Neural cell (in vitro differentiated cells): ENCODE measurements around the gene PCK1. TPM values are rescaled to one million over a fixed set of nuclear protein-coding genes. Genes with fewer than 3 reads are reported as not detected.

Source experiments
- H2AFZ ChIP-seq: fragments of 200-600, 300-800 bp; sonication (generic), shearing (Covaris generic); 2 replicates; pipeline ENCODE4 v1.6.0; 2014; ENCODE audit warnings: low read depth, mild to moderate bottlenecking, antibody characterized with exemption, low read length, moderate library complexity
- H3F3A ChIP-seq: fragments of 200-600 bp; shearing (Covaris generic); 2 replicates; pipeline ENCODE4 v1.6.1; 2016; ENCODE audit warnings: mild to moderate bottlenecking, moderate library complexity, mixed read lengths, antibody characterized with exemption, low read length; ENCODE audit not compliant: insufficient read depth, poor library complexity, severe bottlenecking
- H3K27ac ChIP-seq: fragments of 200-600, 300-800 bp; sonication (generic), shearing (Covaris generic); 2 replicates; pipeline ENCODE4 v1.5.1; 2014; ENCODE audit warnings: mild to moderate bottlenecking, low read length, moderate library complexity
- H3K27me3 ChIP-seq: fragments of 300-800, 200-600 bp; sonication (generic), shearing (Covaris generic); 2 replicates; pipeline ENCODE4 v1.6.0; 2014; ENCODE audit warnings: mild to moderate bottlenecking, low read depth, low read length, moderate library complexity; ENCODE audit not compliant: insufficient read depth
- H3K36me3 ChIP-seq: fragments of 300-800, 200-600 bp; sonication (generic), shearing (Covaris generic); 2 replicates; pipeline ENCODE4 v1.5.1; 2014; ENCODE audit warnings: mild to moderate bottlenecking, antibody characterized with exemption, low read length, moderate library complexity; ENCODE audit not compliant: insufficient read depth
- H3K4me2 ChIP-seq: fragments of 300-800, 200-600 bp; sonication (generic), shearing (Covaris generic); 2 replicates; pipeline ENCODE4 v1.6.0; 2014; ENCODE audit warnings: mild to moderate bottlenecking, low read length
- H3K4me3 ChIP-seq: fragments of 300-800, 200-600 bp; sonication (generic), shearing (Covaris generic); 2 replicates; pipeline ENCODE4 v1.5.1; 2014; ENCODE audit warnings: mild to moderate bottlenecking, low read length, moderate library complexity
- H3K79me2 ChIP-seq: fragments of 200-600 bp; shearing (Covaris generic); replicated peaks from 2 replicates; pipeline ENCODE4 v1.6.0; 2014; ENCODE audit warnings: mild to moderate bottlenecking, low read length, moderate library complexity; ENCODE audit not compliant: insufficient read depth
- H3K9ac ChIP-seq: fragments of 300-800, 200-600 bp; sonication (generic), shearing (Covaris generic); 2 replicates; pipeline ENCODE4 v1.6.1; 2016; ENCODE audit warnings: mild to moderate bottlenecking, low read length, mixed read lengths
- H3K9me2 ChIP-seq: fragments of 200-600 bp; shearing (Covaris generic); 2 replicates; pipeline ENCODE4 v1.6.1; 2016; ENCODE audit warnings: mild to moderate bottlenecking, low read length, mixed read lengths; ENCODE audit not compliant: insufficient read depth
- H3K9me3 ChIP-seq: fragments of 200-600, 300-800 bp; sonication (generic), shearing (Covaris generic); 2 replicates; pipeline ENCODE4 v1.6.1; 2016; ENCODE audit warnings: mild to moderate bottlenecking, mixed run types, low read length, moderate library complexity, mixed read lengths
- H4K20me1 ChIP-seq: fragments of 200-600 bp; shearing (Covaris generic); 2 replicates; pipeline ENCODE4 v1.6.1; 2016; ENCODE audit warnings: mild to moderate bottlenecking, mixed run types; ENCODE audit not compliant: insufficient read depth
- EP300 ChIP-seq: fragments of 450-650 bp; conservative IDR thresholded peaks from 2 replicates; pipeline ENCODE4 v1.6.1; 2014; ENCODE audit warnings: antibody characterized with exemption, mild to moderate bottlenecking, moderate library complexity; ENCODE audit not compliant: poor library complexity, severe bottlenecking
- EZH2 ChIP-seq: fragments of 200-600, 300-800 bp; shearing (Covaris generic), sonication (generic); IDR thresholded peaks from 2 replicates; pipeline ENCODE4 v1.6.1; 2014; ENCODE audit warnings: antibody characterized with exemption, low read length, borderline replicate concordance, mild to moderate bottlenecking; ENCODE audit not compliant: insufficient read depth, poor library complexity, severe bottlenecking
- MXI1 ChIP-seq: fragments of 450-650 bp; conservative IDR thresholded peaks from 2 replicates; pipeline ENCODE4 v1.6.1; 2014; ENCODE audit warnings: antibody characterized with exemption, mild to moderate bottlenecking; ENCODE audit not compliant: poor library complexity, severe bottlenecking
- POLR2AphosphoS5 ChIP-seq: IDR thresholded peaks from 2 replicates; pipeline ENCODE4 v1.6.1; 2012
- RAD21 ChIP-seq: fragments of 450-650 bp; conservative IDR thresholded peaks from 2 replicates; pipeline ENCODE4 v1.6.1; 2014; ENCODE audit warnings: antibody characterized with exemption, mild to moderate bottlenecking, moderate library complexity
- REST ChIP-seq: IDR thresholded peaks from 2 replicates; pipeline ENCODE4 v1.6.1; 2012; ENCODE audit warnings: borderline replicate concordance
- polyA plus RNA-seq: library from polyadenylated mRNA; depleted of rRNA; stranded (reverse); fragments of >200 nt; gene quantifications from 2 replicates; pipeline ENCODE4 v1.2.3, GENCODE V29; 2014

PCK1 gene
- polyA plus RNA-seq, 1 donor from 2014 or later: 0.24 TPM

GRCh38 chr20:57609842-57610167 is 48.9 kb downstream of the PCK1 start:
- Histone ChIP-seq H4K20me1 (no peaks in the 10 kb centered on the region), H3F3A (no peaks in the 10 kb centered on the region), H3K4me3 (no peak overlapping the region), H3K9ac (no peak overlapping the region), H3K27me3 (no peaks in the 10 kb centered on the region), H3K4me2 (no peak overlapping the region), H3K79me2 (no peaks in the 10 kb centered on the region), H2AFZ (no peak overlapping the region), H3K9me3 (no peaks in the 10 kb centered on the region), H3K36me3 (no peaks in the 10 kb centered on the region), H3K9me2 (no peaks in the 10 kb centered on the region), H3K27ac (no peak overlapping the region)
- no peak for TF ChIP-seq MXI1
- no peak for TF ChIP-seq POLR2AphosphoS5
- no peak for TF ChIP-seq EZH2
- TF ChIP-seq EP300: no peak
- no peak for TF ChIP-seq REST
- TF ChIP-seq RAD21: no peak

GRCh38 chr20:57610261-57610952 is 49.5 kb downstream of the PCK1 start:
- Histone ChIP-seq H3K9ac (no peak overlapping the region), H3F3A (no peaks in the 10 kb centered on the region), H3K4me3 (no peak overlapping the region), H3K27ac (no peak overlapping the region), H3K4me2 (no peak overlapping the region), H3K27me3 (no peaks in the 10 kb centered on the region), H3K79me2 (no peaks in the 10 kb centered on the region), H3K36me3 (no peaks in the 10 kb centered on the region), H2AFZ (no peak overlapping the region), H3K9me2 (no peaks in the 10 kb centered on the region), H3K9me3 (no peaks in the 10 kb centered on the region), H4K20me1 (no peaks in the 10 kb centered on the region)
- TF ChIP-seq REST (no peak), EP300 (no peak)
